22Rv1 (cell line): ENCODE measurements around the gene EGF.

Experiments
- ZFX ChIP-seq: fragments of 450-650 bp; IDR thresholded peaks from 2 replicates; pipeline ENCODE4 v1.6.1; 2017; ENCODE audit warnings: antibody characterized with exemption, borderline replicate concordance
- TF ChIP-seq, protein P1 (sequence below): fragments of 450-650 bp; IDR thresholded peaks from 2 replicates; pipeline ENCODE4 v1.5.1; 2017; ENCODE audit warnings: mild to moderate bottlenecking

DNA sequence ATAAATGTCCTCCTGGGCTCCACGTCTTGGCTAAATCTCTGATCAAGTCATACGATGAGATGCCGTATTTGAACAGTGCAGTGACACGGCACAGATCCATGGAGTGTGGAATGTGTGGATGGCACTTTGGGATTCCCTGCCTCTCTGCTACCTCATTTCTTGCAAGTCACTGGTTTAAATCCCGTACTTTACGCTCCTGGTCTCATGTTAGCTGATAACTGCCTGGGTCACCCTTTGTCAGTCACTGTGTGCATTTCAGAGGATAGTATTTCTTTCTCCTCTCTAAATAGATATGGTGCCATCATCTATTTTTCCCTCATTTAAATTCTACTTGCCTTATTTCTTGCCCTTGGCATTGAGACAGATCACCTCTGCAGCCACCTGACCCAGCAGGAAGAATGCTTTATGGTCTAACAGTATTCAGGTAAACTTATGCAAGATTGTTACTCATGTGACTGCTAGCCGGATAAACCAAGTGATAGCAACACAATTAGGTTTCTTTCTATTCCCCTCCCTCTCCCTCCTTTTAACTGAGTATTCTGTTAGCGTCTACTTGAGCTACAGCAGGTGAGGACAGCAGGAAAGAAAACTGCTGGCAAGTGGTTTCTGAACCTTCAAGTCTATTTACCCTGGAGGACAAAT, 2.8 kb downstream of the EGF start:
- no peak for TF ChIP-seq ZFX
- TF ChIP-seq, protein P1, sequence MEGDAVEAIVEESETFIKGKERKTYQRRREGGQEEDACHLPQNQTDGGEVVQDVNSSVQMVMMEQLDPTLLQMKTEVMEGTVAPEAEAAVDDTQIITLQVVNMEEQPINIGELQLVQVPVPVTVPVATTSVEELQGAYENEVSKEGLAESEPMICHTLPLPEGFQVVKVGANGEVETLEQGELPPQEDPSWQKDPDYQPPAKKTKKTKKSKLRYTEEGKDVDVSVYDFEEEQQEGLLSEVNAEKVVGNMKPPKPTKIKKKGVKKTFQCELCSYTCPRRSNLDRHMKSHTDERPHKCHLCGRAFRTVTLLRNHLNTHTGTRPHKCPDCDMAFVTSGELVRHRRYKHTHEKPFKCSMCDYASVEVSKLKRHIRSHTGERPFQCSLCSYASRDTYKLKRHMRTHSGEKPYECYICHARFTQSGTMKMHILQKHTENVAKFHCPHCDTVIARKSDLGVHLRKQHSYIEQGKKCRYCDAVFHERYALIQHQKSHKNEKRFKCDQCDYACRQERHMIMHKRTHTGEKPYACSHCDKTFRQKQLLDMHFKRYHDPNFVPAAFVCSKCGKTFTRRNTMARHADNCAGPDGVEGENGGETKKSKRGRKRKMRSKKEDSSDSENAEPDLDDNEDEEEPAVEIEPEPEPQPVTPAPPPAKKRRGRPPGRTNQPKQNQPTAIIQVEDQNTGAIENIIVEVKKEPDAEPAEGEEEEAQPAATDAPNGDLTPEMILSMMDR, result no peak
